HEK293T (cell line): Measurements from ENCODE around the gene SELENOT.

Experiments
- ARNT ChIP-seq: fragments of 450-650 bp; IDR thresholded peaks from 2 replicates; pipeline ENCODE4 v1.6.1; 2017; ENCODE audit warnings: mild to moderate bottlenecking
- BHLHE40 ChIP-seq: fragments of 450-650 bp; IDR thresholded peaks from 2 replicates; pipeline ENCODE4 v1.6.1; 2016; ENCODE audit warnings: mild to moderate bottlenecking, moderate library complexity, borderline replicate concordance
- CTBP1 ChIP-seq: fragments of 450-650 bp; IDR thresholded peaks from 2 replicates; pipeline ENCODE4 v1.6.1; 2016; ENCODE audit warnings: borderline replicate concordance
- ELF4 ChIP-seq: fragments of 450-650 bp; IDR thresholded peaks from 2 replicates; pipeline ENCODE4 v1.6.1; 2017; ENCODE audit warnings: antibody characterized with exemption
- FOXM1 ChIP-seq: fragments of 450-650 bp; IDR thresholded peaks from 2 replicates; pipeline ENCODE4 v1.6.1; 2017; ENCODE audit warnings: mild to moderate bottlenecking, borderline replicate concordance
- HDGF ChIP-seq: fragments of 450-650 bp; IDR thresholded peaks from 2 replicates; pipeline ENCODE4 v1.6.1; 2017; ENCODE audit warnings: antibody characterized with exemption, borderline replicate concordance
- L3MBTL2 ChIP-seq: fragments of 450-650 bp; conservative IDR thresholded peaks from 2 replicates; pipeline ENCODE4 v1.6.1; 2016; ENCODE audit warnings: mild to moderate bottlenecking
- LEF1 ChIP-seq: fragments of 450-650 bp; IDR thresholded peaks from 2 replicates; pipeline ENCODE4 v1.6.1; 2017; ENCODE audit warnings: mild to moderate bottlenecking, borderline replicate concordance
- NFRKB ChIP-seq: fragments of 450-650 bp; IDR thresholded peaks from 2 replicates; pipeline ENCODE4 v1.6.1; 2016; ENCODE audit warnings: mild to moderate bottlenecking, moderate library complexity
- PKNOX1 ChIP-seq: fragments of 450-650 bp; IDR thresholded peaks from 2 replicates; pipeline ENCODE4 v1.6.1; 2016
- SP1 ChIP-seq: fragments of 450-650 bp; IDR thresholded peaks from 2 replicates; pipeline ENCODE4 v1.6.1; 2017
- SUZ12 ChIP-seq: fragments of 450-650 bp; IDR thresholded peaks from 2 replicates; pipeline ENCODE4 v1.6.1; 2016; ENCODE audit warnings: mild to moderate bottlenecking
- TARDBP ChIP-seq: fragments of 450-650 bp; IDR thresholded peaks from 2 replicates; pipeline ENCODE4 v1.6.1; 2016

DNA sequence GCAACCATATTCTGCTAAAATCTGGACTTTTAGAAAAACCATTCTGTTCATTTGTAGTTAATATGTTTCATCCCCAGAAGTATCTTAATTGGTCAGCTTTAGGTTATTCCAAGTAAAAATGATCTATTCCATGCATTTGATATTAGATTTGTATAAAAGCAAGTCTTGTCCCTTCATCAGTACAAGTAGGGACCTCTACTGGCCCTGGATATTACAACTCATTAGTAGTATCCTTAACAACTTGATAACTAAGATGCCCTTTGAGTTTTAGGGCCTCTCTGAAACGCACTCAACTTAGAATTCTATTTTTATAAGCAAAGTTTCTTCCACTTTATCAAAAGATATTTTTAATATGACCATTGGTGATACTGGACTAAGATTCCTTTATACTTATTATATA lies 25.3 kb upstream of the SELENOT start:
- TF ChIP-seq NFRKB (no peak), FOXM1 (no peak), BHLHE40 (no peak), CTBP1 (no peak), LEF1 (no peak), ELF4 (no peak), ARNT (no peak), SP1 (no peak), HDGF (no peak), SUZ12 (no peak), TARDBP (no peak), PKNOX1 (no peak), L3MBTL2 (no peak)
